K562 (cell line): ENCODE data around the gene DCAF5. TPM values are rescaled to one million over a fixed set of nuclear protein-coding genes. Genes with fewer than 3 reads are reported as not detected.

ENCODE experiments used
- ATAC-seq: fragments of 200-7000 bp; cut with Tn5 transposase; 3 replicates; pipeline ENCODE4 v1.9.1; 2020; ENCODE audit warnings: moderate library complexity
- BruUV-seq: library from RNA; stranded (reverse); fragments of 400-500 nt; replicated peaks from 2 replicates; lab custom pipeline; 2021; lab: Mats Ljungman, UMichigan
- CTCF ChIA-PET: fragments of 300-600 bp; formaldehyde crosslinking; extraction: SDS; loops from one replicate; lab custom pipeline; 2021; ENCODE audit warnings: low intra/inter-chr PET ratio; lab: Yijun Ruan, JAX
- POLR2A ChIA-PET: fragments of 300-600, 350-650 bp; sonication (Branson Sonifier 250); formaldehyde crosslinking; extraction: SDS; loops from one replicate; lab custom pipeline; 2021; ENCODE audit warnings: antibody characterized with exemption, inconsistent platforms; lab: Yijun Ruan, JAX
- DNase-seq, 4 experiments: peaks; one replicate each; pipeline versions ENCODE4 v3.0.0 to v3.0.0-alpha.2; 2011 to 2018; ENCODE audit warnings: low spot score in 3 of 4, mixed read lengths in 3 of 4; ENCODE audit errors: extremely low read depth in 1 of 4
- FAIRE-seq: peaks from 2 replicates; lab custom pipeline; 2011; peaks lifted over from hg19 to GRCh38; lab: Jason Lieb, UNC
- H2AFZ ChIP-seq: 2 replicates; pipeline ENCODE4 v1.6.0; 2011; ENCODE audit warnings: low read depth, low read length, control low read depth, inconsistent platforms
- H3K27ac ChIP-seq: fragments of 200-600 bp; 3 replicates; pipeline ENCODE4 v1.8.0; 2011; ENCODE audit warnings: low read depth, mild to moderate bottlenecking, control low read depth, inconsistent platforms, low read length, moderate library complexity, mixed read lengths; ENCODE audit errors: extremely low read depth
- H3K27me3 ChIP-seq, 2 experiments: fragments of 300-600 bp in 1 of 2; 2 replicates in 1 of 2; 3 replicates in 1 of 2; pipeline versions ENCODE4 v1.6.0 to v1.8.0; 2011; ENCODE audit warnings: inconsistent platforms in 2 of 2, low read length in 2 of 2, mild to moderate bottlenecking in 1 of 2, mixed read lengths in 1 of 2, moderate library complexity in 1 of 2; ENCODE audit not compliant: control insufficient read depth in 2 of 2, insufficient read depth in 2 of 2
- H3K36me3 ChIP-seq: fragments of 300-600 bp; 3 replicates; pipeline ENCODE4 v1.8.0; 2011; ENCODE audit warnings: mild to moderate bottlenecking, low read length, inconsistent platforms; ENCODE audit not compliant: control insufficient read depth, insufficient read depth
- H3K4me1 ChIP-seq, 2 experiments: fragments of 200-600 bp in 1 of 2; replicated peaks in 1 of 2; 2 replicates in 1 of 2; 3 replicates in 1 of 2; pipeline versions ENCODE4 v1.5.1 to v1.8.0; 2011; ENCODE audit warnings: inconsistent platforms in 2 of 2, low read length in 2 of 2, mild to moderate bottlenecking in 1 of 2, mixed read lengths in 1 of 2, moderate library complexity in 1 of 2; ENCODE audit not compliant: control insufficient read depth in 2 of 2, insufficient read depth in 2 of 2
- H3K4me2 ChIP-seq: 2 replicates; pipeline ENCODE4 v1.6.1; 2011; ENCODE audit warnings: low read length, control low read depth, inconsistent platforms, mixed read lengths; ENCODE audit not compliant: insufficient read depth
- H3K4me3 ChIP-seq: fragments of 200-600 bp; sonication (generic), shearing (Covaris generic); 2 replicates; pipeline ENCODE4 v1.5.1; 2016; ENCODE audit warnings: control low read depth, inconsistent platforms
- H3K79me2 ChIP-seq: fragments of 200-600 bp; 3 replicates; pipeline ENCODE4 v1.8.0; 2011; ENCODE audit warnings: low read length, inconsistent platforms; ENCODE audit not compliant: control insufficient read depth, insufficient read depth
- H3K9ac ChIP-seq, 2 experiments: 2 replicates each; pipeline versions ENCODE4 v1.6.0 to v1.6.1; 2011; ENCODE audit warnings: low read depth in 2 of 2, low read length in 2 of 2, control low read depth in 1 of 2, inconsistent platforms in 1 of 2, mild to moderate bottlenecking in 1 of 2, mixed read lengths in 1 of 2; ENCODE audit not compliant: insufficient read depth in 1 of 2
- H3K9me1 ChIP-seq: one replicate; pipeline ENCODE4 v1.6.0; 2011; ENCODE audit warnings: inconsistent platforms, mild to moderate bottlenecking, low read length, moderate library complexity; ENCODE audit not compliant: control insufficient read depth, insufficient read depth
- H3K9me3 ChIP-seq: replicated peaks from 2 replicates; pipeline ENCODE4 v1.5.1; 2011; ENCODE audit warnings: low read depth, low read length, inconsistent platforms; ENCODE audit not compliant: control insufficient read depth, insufficient read depth
- H4K20me1 ChIP-seq: replicated peaks from 2 replicates; pipeline ENCODE4 v1.6.1; 2011; ENCODE audit warnings: low read length, inconsistent platforms, mixed read lengths; ENCODE audit not compliant: control insufficient read depth, insufficient read depth
- FOXK2 ChIP-seq, 2 experiments: fragments of 450-650 bp; IDR thresholded peaks in 1 of 2; conservative IDR thresholded peaks in 1 of 2; 2 replicates each; pipeline ENCODE4 v1.6.1; 2016; ENCODE audit warnings: low read depth in 2 of 2, mild to moderate bottlenecking in 1 of 2
- FOXM1 ChIP-seq, 2 experiments: fragments of 450-650 bp in 1 of 2; sonication (generic) in 1 of 2; formaldehyde crosslinking in 1 of 2; IDR thresholded peaks; 2 replicates each; pipeline versions ENCODE4 v1.6.1 to v1.9.0; 2017 to 2022; ENCODE audit warnings: low read depth in 2 of 2, mild to moderate bottlenecking in 2 of 2, missing genetic modification reagents in 1 of 2, moderate library complexity in 1 of 2
- NR1H2 ChIP-seq: sonication (generic); formaldehyde crosslinking; IDR thresholded peaks from 2 replicates; pipeline ENCODE4 v1.4.0; 2020; ENCODE audit warnings: mild to moderate bottlenecking, missing genetic modification reagents
- NRF1 ChIP-seq, 2 experiments: fragments of 450-650 bp; IDR thresholded peaks in 1 of 2; conservative IDR thresholded peaks in 1 of 2; 2 replicates each; pipeline ENCODE4 v1.6.1; 2014; ENCODE audit warnings: mild to moderate bottlenecking in 2 of 2
- NUFIP1 ChIP-seq: fragments of 450-650 bp; IDR thresholded peaks from 2 replicates; pipeline ENCODE4 v1.6.1; 2018; ENCODE audit not compliant: partially characterized antibody
- RBM39 ChIP-seq: fragments of 200-400 bp; formaldehyde crosslinking; optimal IDR thresholded peaks from 2 replicates; pipeline ENCODE3; 2018; ENCODE audit warnings: low read depth, low read length
- XRCC4 ChIP-seq: IDR thresholded peaks from one replicate; pipeline ENCODE4 v1.6.1; 2011; ENCODE audit not compliant: insufficient read depth, insufficient read length; ENCODE audit errors: extremely low read depth
- ZNF121 ChIP-seq: sonication (generic); formaldehyde crosslinking; conservative IDR thresholded peaks from 2 replicates; pipeline ENCODE4 v1.8.0; 2022; ENCODE audit warnings: missing genetic modification reagents
- ZNF512 ChIP-seq: IDR thresholded peaks from 2 replicates; pipeline ENCODE4 v1.6.1; 2016; ENCODE audit warnings: missing genetic modification characterization, missing compliant biosample characterization
- ZNF644 ChIP-seq: fragments of 200-800 bp; sonication (Bioruptor generic); IDR thresholded peaks from 2 replicates; pipeline ENCODE4 v1.6.1; 2016; ENCODE audit warnings: low read depth, missing genetic modification characterization, missing compliant biosample characterization
- WGBS: fragments of 100-300 bp; shearing (Covaris generic); methylation state at CpG from one replicate; pipeline ENCODE4 v1.1.6; 2016; ENCODE audit warnings: low coverage, mixed read lengths; ENCODE audit not compliant: insufficient coverage; ENCODE audit errors: missing lambda C conversion rate; 5-methylcytosine and 5-hydroxymethylcytosine counted together
- in situ Hi-C: fragments of 300-500 bp; cut with MboI; formaldehyde crosslinking; loops from 4 replicates; pipeline ENCODE4 v1.15.0; 2018; ENCODE audit warnings: inconsistent platforms, mixed read lengths
- intact Hi-C: fragments of 100-400 bp; cut with micrococcal nuclease; formaldehyde crosslinking; loops from 2 replicates; pipeline ENCODE4 v1.14.2; 2022
- polyA plus RNA-seq, 8 experiments: library from polyadenylated mRNA; depleted of rRNA in 4 of 8; stranded (reverse) in 5 of 8; unstranded in 3 of 8; fragments of >200 nt; fragmentation: Nextera tagmentation in 2 of 8; fragmentation: Illumina TruSeq in 1 of 8; extraction: Ambion mirVana in 2 of 8; extraction: Trizol in 1 of 8; gene quantifications; 2 replicates each; pipeline versions ENCODE4 v1.2.1 to v1.2.3, GENCODE V29; 2011 to 2014; ENCODE audit warnings: inconsistent platforms in 1 of 8, missing spikeins in 1 of 8
- total RNA-seq, 7 experiments: library from RNA; depleted of rRNA in 6 of 7; stranded (reverse); fragments of >200 nt in 6 of 7; fragmentation: Illumina TruSeq in 2 of 7; extraction: Trizol in 2 of 7; gene quantifications; 2 replicates each; pipeline versions ENCODE4 v1.2.1 to v1.2.3, GENCODE V29; 2011 to 2021; ENCODE audit warnings: low replicate concordance in 1 of 7

DCAF5 gene
- total and polyA plus RNA-seq, 9 of the 15 experiments (the other 6 are each of a cell fraction or from before 2014, with no cell fraction given), result 5.6 to 24.1 (median 12.7) TPM

- H3K4me3 ChIP-seq, result no peak overlapping the region
- CTCF ChIA-PET, result no interaction called here
- FAIRE-seq, result peak; percentile 74
- DNase-seq, result peak in 2 of 4 experiments; percentile 11 to 19
- BruUV-seq, result no TSS peak
- 0% methylated on average over 2 of the region's 2 CpGs for WGBS
- H3K4me2 ChIP-seq, result peak overlapping the region; percentile 81
- no peaks in the 10 kb centered on the region for H4K20me1 ChIP-seq
- peaks cover 19 to 20% of the 10 kb centered on the region in 2 experiments; a peak in 4 of 5 replicates for H3K4me1 ChIP-seq
- POLR2A ChIA-PET, result interaction anchor here (0.6 to 2.3 kb wide), 6 partner anchors 10 to 859 kb away, joined by 3 to 12 read pairs (median 4); no protein-coding TSS in a partner anchor
- no peaks in the 10 kb centered on the region for H3K27me3 ChIP-seq
- peaks cover 25% of the 10 kb centered on the region for H3K36me3 ChIP-seq
- H2AFZ ChIP-seq, result 0 out of 2 replicates have a peak overlapping the region, but pooled peaks have one; percentile 47
- H3K79me2 ChIP-seq, result peaks cover 69% of the 10 kb centered on the region
- in situ Hi-C loops (no loop called here), intact Hi-C loops (loop anchor here (2.0 to 5.0 kb wide), 2 partner anchors 17 to 43 kb away; partner anchors contain the start of gene EXD2)
- peak overlapping the region; percentile 90 for H3K27ac ChIP-seq
- no peak for ATAC-seq
- H3K9me1 ChIP-seq, result no peaks in the 10 kb centered on the region
- H3K9me3 ChIP-seq, result no peaks in the 10 kb centered on the region
- H3K9ac ChIP-seq, result peak overlapping the region in 1 of 2 experiments; percentile 94; a peak in 2 of 4 replicates
- TF ChIP-seq ZNF121 (CRISPR knock-in tag), result no peak
- TF ChIP-seq RBM39, result no peak
- no peak for TF ChIP-seq NUFIP1
- peak; percentile 48; the same call in 1 of the 2 replicates for TF ChIP-seq FOXM1 (IDR thresholded peaks at IDR 0.05; ENCODE audit: low read depth)
- TF ChIP-seq FOXM1 (CRISPR knock-in tag; IDR thresholded peaks at IDR 0.05; ENCODE audit: low read depth), result no peak
- TF ChIP-seq ZNF512 (tag), result no peak
- no peak for TF ChIP-seq ZNF644
- TF ChIP-seq NRF1 (conservative IDR thresholded peaks at IDR 0.05 in 1 of 2, IDR thresholded peaks at IDR 0.05 in 1 of 2), result no peak
- TF ChIP-seq FOXK2 (conservative IDR thresholded peaks at IDR 0.05 in 1 of 2, IDR thresholded peaks at IDR 0.05 in 1 of 2; ENCODE audit: low read depth in 2 of 2), result 0 out of 4 replicates have a peak, but pooled peaks of 1 of the 2 experiments have one; percentile 25
- TF ChIP-seq XRCC4, result no peak
- no peak for TF ChIP-seq NR1H2 (CRISPR knock-in tag)
Observed at GRCh38 chr14:69149461-69150244, 3.3 kb downstream of the DCAF5 start.
